Uterus (tissue), 4 donors: ENCODE measurements around the gene BTBD2. TPM values are rescaled to one million over a fixed set of nuclear protein-coding genes. Genes with fewer than 3 reads are reported as not detected.
A peak's percentile ranks its signal among the peaks of the same experiment; 100 is the strongest.

Source experiments
- DNase-seq, 2 donors: peaks; one replicate each; pipeline ENCODE4 v3.0.0-alpha.2; 2019 to 2020
- H3K27ac ChIP-seq, 2 donors: fragments of 200-600 bp; sonication (generic); 1 replicate in 1 of 2; 2 replicates in 1 of 2; pipeline ENCODE4 v1.5.1; 2016 to 2018
- H3K27me3 ChIP-seq, 2 donors: fragments of 200-600 bp; sonication (generic); one replicate each; pipeline ENCODE4 v1.5.1; 2018 to 2019; ENCODE audit warnings: control low read depth in 1 of 2
- H3K36me3 ChIP-seq, 2 donors: fragments of 200-600 bp; sonication (generic); one replicate each; pipeline ENCODE4 v1.5.1; 2019; ENCODE audit warnings: control low read depth in 1 of 2
- H3K4me1 ChIP-seq, 2 donors: fragments of 200-600 bp; sonication (generic); one replicate each; pipeline ENCODE4 v1.5.1; 2018 to 2019; ENCODE audit warnings: control low read depth in 1 of 2
- H3K4me3 ChIP-seq, 2 donors: fragments of 200-600 bp; sonication (generic); 1 replicate in 1 of 2; 2 replicates in 1 of 2; pipeline ENCODE4 v1.5.1; 2018 to 2019; ENCODE audit warnings: mild to moderate bottlenecking in 1 of 2
- H3K9me3 ChIP-seq, 2 donors: fragments of 200-600 bp; sonication (generic); one replicate each; pipeline ENCODE4 v1.5.1; 2019; ENCODE audit warnings: control low read depth in 1 of 2
- CTCF ChIP-seq, 4 experiments: fragments of 200-600 bp in 2 of 4; fragments of 450-650 bp in 2 of 4; sonication (generic) in 2 of 4; IDR thresholded peaks; one replicate each; pipeline ENCODE4 v1.5.1; 2016 to 2019; ENCODE audit warnings: antibody characterized with exemption in 4 of 4, mild to moderate bottlenecking in 2 of 4, moderate library complexity in 1 of 4
- POLR2A ChIP-seq, 2 donors: fragments of 450-650 bp; IDR thresholded peaks; one replicate each; pipeline ENCODE4 v1.6.1; 2016; ENCODE audit warnings: antibody characterized with exemption in 2 of 2, mild to moderate bottlenecking in 1 of 2, moderate library complexity in 1 of 2
- intact Hi-C: fragments of 100-400 bp; cut with DNase I; formaldehyde crosslinking; loops from one replicate; pipeline ENCODE4 v1.15.1; 2023; ENCODE audit warnings: low total_unique reads
- total RNA-seq, 4 donors: library from RNA; depleted of rRNA in 3 of 4; stranded (reverse); fragments of >200 nt in 3 of 4; gene quantifications; one replicate each; pipeline versions ENCODE4 v1.1.0 to v1.2.4, GENCODE V29; 2014 to 2023
- donor health status: DM: yes; HTN: yes; CAD: no.

The BTBD2 gene
- total RNA-seq, 4 donors from 2014 or later, result 48.2 to 105 (median 61.8) TPM

GRCh38 chr19:1956868-1957492 is 58.5 kb downstream of the BTBD2 start:
- intact Hi-C loops, result no loop called here
- no peaks in the 10 kb centered on the region for H3K9me3 ChIP-seq
- DNase-seq, result peak in 1 of 2 donors; percentile 42
- H3K4me1 ChIP-seq, result peaks cover 0 to 4% of the 10 kb centered on the region in 2 donors
- no peaks in the 10 kb centered on the region for H3K27me3 ChIP-seq
- no peaks in the 10 kb centered on the region for H3K36me3 ChIP-seq
- TF ChIP-seq POLR2A (IDR thresholded peaks at IDR 0.05), result no peak
- TF ChIP-seq CTCF (IDR thresholded peaks at IDR 0.05), result no peak
- H3K4me3 ChIP-seq, result no peak overlapping the region
- no peak overlapping the region for H3K27ac ChIP-seq

- intact Hi-C loops, result no loop called here
- H3K36me3 ChIP-seq, result no peaks in the 10 kb centered on the region
- H3K9me3 ChIP-seq, result no peaks in the 10 kb centered on the region
- H3K4me1 ChIP-seq, result peaks cover 0 to 2% of the 10 kb centered on the region in 2 donors
- no peaks in the 10 kb centered on the region for H3K27me3 ChIP-seq
- no peak overlapping the region for H3K4me3 ChIP-seq
- no peak for DNase-seq
- H3K27ac ChIP-seq, result no peak overlapping the region
- TF ChIP-seq POLR2A (IDR thresholded peaks at IDR 0.05) (no peak), CTCF (IDR thresholded peaks at IDR 0.05) (no peak)
Observed at GRCh38 chr19:1956122-1956494, 59.4 kb downstream of the BTBD2 start.

GRCh38 chr19:1955171-1956121 is 60.1 kb downstream of the BTBD2 start:
- no peaks in the 10 kb centered on the region for H3K36me3 ChIP-seq
- no peak overlapping the region for H3K27ac ChIP-seq
- DNase-seq, result no peak
- H3K9me3 ChIP-seq, result no peaks in the 10 kb centered on the region
- no peak for TF ChIP-seq CTCF (IDR thresholded peaks at IDR 0.05)
- no peak for TF ChIP-seq POLR2A (IDR thresholded peaks at IDR 0.05)
- intact Hi-C loops, result no loop called here
- no peaks in the 10 kb centered on the region for H3K4me1 ChIP-seq
- H3K27me3 ChIP-seq, result no peaks in the 10 kb centered on the region
- H3K4me3 ChIP-seq, result no peak overlapping the region

GRCh38 chr19:1954532-1954933 is 61.0 kb downstream of the BTBD2 start:
- no peak for TF ChIP-seq POLR2A (IDR thresholded peaks at IDR 0.05)
- TF ChIP-seq CTCF (IDR thresholded peaks at IDR 0.05), result no peak
- H3K4me3 ChIP-seq, result no peak overlapping the region
- H3K27ac ChIP-seq, result no peak overlapping the region
- H3K36me3 ChIP-seq, result no peaks in the 10 kb centered on the region
- no peaks in the 10 kb centered on the region for H3K27me3 ChIP-seq
- H3K9me3 ChIP-seq, result no peaks in the 10 kb centered on the region
- no peaks in the 10 kb centered on the region for H3K4me1 ChIP-seq
- no peak for DNase-seq
- intact Hi-C loops, result no loop called here
